GM19328 (cell line): ENCODE results near the gene CEP44.

Experiments
- ATAC-seq: cut with Tn5 transposase; IDR thresholded peaks from one replicate; pipeline ENCODE4 v1.9.1; 2021; ENCODE audit warnings: mild to moderate bottlenecking, moderate library complexity; ENCODE audit not compliant: unreplicated experiment

Gene CEP44

GRCh38 chr4:174380699-174381439 is 97.2 kb downstream of the CEP44 start:
- ATAC-seq: no peak

GRCh38 chr4:174381440-174381800 is 97.7 kb downstream of the CEP44 start:
- ATAC-seq: no peak
